NOMO-1 treated with DMSO at 0.1 percent for 48 hours (cell line): ENCODE results near the gene PIGP.
"Not testable (repeated sequence)": the region's sequence is repeated elsewhere in the genome, so short reads cannot be mapped to it uniquely, and the experiment has no call there.

ENCODE experiments used
- DNase-seq: peaks from one replicate; lab custom pipeline; 2025; ENCODE audit not compliant: unreplicated experiment; lab: John Stamatoyannopoulos, UW

The PIGP gene

DNA sequence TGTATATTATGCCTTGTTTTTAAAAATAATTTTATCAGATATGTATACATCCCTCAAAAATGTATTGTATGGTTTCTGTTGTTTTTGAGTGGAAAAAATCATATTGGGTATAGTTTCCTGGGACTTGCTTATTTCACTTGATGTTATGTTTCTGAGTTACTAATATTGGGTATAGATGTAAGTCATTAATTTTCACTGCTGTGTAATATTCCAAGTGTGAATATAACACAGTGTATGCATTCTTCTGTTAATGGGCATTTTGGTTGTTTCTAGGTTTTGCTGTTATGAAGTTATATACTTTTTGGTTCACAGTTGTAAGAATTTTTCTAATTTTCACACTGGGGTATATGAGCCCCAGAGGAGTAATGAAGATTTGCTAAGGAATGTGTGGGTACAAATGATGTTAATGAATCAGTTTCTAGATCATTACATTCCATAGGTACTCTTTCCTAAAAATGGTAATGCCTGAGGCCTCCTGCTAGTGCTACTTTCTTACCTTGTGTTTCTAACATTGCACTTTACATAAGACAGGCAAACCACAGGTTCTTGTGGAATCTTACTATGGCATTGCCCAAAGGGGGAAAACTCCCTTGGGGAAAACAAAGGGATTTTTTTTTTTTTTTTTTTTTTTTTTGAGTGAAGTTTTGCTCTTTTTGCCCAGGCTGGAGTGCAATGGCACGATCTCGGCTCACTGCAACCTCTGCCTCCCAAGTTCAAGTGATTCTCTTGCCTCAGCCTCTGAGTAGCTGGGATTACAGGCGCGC, 3.4 kb upstream of the PIGP start:
- DNase-seq, result no peak

DNA sequence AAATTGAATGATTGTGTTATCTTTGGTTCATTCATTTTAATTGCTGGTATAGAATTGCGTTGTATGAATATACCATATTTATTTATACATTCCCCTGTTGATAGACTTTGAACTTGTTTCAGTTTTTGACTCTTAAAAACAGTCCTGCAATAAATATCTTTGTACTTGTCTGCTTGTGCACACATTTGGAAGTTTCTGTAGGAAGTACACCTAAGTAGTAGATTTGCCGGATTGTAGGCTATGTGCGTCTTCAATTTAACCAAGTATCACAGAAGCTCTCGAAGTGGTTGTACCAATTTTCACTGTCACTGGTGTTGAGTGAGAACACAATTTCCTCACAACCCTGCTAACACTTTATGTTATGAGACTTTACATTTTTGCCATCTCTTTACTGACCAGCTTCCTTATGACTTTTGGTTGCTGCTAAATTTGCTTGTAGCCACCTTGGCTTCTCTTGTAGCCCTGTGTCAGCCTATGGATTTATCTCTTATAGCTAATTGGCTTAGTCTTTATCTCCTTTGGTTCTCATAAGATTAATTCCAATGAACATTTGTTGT, 2.4 kb upstream of the PIGP start:
- DNase-seq, result no peak

DNA sequence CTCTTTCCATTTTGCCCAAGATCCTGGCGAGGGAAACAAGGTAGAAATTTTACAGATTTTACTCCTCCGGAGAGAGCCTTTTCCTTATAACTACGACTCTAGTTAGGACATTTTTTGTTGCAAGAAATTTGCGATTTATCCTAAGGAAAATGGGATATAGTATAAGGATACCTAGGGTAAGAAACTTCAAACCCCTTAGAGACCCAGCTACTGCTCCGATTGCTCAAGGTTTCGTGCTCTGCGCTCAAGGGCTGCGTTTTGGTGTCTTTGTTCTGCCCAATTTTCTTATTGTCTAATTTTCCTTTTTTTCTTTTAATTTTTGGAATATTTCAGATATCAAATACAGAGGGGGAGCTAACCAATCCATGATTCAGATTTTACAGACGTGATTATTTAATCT, 1.7 kb upstream of the PIGP start:
- DNase-seq, result no peak

DNA sequence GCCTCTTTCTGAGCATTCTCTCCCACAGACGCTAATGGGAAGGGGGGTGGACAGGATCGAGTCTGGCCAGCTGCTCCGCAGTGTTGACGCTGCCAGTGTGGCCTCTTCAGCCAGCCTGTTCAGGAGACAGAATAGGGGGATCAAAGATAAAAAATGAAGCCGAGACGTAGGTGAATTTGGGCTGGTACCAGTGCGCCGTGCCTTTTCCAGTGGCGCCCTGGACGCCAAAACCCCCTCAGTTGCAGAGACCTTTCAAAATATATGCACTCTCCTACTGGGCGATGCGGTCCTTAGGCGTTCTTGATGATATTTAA, 1.3 kb upstream of the PIGP start:
- DNase-seq, result no peak

DNA sequence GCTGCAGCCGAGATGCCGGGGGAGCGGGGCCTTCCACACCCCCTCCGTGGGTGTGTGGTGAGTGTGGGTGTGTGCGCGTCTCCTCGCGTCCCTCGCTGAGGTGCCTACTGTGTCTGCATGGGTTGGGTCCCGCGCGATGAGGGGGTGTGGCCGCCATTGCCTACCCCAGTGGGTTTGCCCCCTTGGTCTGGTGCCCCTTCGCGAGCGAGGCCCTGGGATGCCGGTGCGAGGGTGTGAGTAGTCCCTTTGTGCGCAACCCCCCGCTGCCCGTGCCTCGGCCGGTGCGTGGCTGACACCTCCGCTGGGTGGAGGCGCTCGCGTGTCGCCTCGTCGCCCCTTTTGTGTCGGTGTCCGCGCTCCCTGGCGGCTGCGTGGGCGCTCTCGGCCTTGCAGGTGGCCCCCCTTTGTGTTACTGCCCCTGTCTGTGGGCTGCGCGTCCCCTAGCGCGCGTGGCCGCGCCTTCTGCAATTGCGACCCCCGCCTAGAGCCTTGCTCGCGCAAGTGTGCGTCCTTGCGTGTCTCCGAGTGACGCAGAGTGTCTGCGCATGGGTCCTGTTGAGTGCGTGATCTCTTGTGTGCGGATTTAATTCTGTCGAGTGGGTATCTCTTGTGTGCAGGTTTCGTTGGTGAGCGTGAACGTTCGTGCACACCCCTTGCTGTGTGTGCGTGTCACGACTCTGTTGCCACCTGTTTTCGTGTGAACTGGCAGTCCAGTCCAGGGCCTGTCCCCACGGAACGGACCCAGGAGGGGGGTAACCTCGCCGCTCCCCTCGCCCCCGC, 736 bp upstream of the PIGP start:
- peak; percentile 16 for DNase-seq

DNA sequence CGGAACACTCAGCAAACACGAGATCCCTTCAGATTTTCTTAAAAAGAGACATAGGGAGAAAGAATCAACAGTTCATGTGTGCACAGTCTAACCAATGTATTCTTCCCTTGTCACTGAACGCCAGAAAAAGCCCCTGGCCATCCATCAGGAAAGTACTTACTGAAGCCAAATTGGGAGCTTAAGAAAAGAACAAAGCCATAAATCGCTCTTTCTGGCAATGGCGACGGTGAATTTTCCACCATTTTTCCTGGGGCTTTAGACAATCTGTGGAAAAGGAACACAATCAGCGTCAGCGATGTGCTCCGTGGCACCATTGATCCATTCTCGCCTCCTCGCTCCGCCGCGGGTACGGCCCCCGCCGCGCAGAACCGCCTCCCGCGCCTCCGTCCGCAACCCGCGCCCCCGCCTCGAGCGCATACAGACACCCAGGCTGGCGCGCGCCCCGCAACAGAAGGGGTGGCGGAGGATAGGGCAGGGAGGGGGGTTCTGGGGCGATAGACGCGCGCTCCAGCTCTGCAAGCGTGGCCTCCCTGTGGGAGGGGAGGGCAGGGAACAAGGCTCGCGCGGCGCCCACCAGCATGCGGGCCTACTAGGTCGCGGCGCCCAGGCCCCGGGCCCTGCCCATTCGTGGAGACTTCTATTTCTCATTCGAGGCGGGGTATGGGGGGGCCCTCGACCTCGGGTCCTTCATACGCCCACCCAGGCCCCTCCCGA, 440 bp downstream of the PIGP start:
- DNase-seq, result peak; percentile 62

DNA sequence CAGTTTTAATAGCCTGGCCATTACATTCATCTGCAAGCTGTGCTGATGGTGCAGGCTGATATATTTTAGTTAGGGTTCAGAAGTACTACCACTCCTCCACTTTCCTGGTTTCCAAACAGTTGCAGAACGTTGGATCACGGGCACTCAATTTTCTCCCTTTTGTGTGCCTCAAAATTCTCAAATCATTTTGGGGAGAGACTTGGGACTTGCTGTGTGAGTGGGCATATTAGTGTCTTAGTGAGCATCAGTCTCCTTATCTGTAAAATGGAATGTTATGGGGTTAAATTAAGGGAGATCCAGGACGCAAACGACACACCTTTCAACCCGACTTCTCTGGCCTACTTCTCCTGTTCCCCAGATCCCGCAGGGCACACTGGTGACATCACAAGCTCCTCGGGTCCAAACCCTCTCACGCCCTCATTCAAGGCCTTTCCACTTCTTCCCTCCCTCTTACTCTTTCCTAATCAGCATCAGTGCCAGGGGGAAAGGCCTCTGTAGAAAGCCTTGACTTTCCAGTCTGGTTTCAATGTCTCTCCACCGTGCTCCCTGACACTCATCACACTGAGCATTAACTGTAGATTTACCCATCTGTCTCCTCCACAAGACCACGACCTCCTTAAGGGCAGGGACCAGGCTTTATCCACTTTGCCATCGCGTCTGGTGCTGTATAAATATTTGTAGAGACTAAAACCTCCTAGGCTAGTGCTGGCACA, 1.2 kb downstream of the PIGP start:
- no peak for DNase-seq

DNA sequence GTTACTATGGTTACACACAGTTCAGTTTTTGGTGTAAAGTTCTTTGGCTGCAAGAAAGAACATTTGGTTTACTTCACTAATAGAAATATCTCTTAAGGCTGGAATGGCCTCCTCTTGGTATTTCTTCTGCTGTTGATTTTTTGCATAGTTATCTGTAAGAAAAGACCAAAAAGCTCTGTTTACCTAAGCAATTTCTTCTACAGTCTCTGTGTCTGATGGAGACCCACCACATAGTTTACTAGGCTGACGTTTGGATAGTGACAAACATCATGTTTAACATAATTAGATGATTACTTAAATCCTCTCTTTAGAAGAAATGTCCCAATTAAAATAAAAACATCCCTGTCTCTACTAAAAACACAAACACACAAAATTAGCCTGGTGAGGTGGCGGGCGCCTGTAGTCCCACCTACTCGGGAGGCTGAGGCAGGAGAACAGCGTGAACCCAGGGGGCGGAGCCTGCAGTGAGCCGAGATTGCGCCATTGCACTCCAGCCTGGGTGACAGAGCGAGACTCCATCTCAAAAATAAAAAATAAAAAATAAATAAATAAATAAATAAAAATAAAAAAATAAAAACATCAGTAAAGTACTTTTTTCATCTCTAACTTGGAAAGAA, 7.2 kb downstream of the PIGP start:
- no peak for DNase-seq

DNA sequence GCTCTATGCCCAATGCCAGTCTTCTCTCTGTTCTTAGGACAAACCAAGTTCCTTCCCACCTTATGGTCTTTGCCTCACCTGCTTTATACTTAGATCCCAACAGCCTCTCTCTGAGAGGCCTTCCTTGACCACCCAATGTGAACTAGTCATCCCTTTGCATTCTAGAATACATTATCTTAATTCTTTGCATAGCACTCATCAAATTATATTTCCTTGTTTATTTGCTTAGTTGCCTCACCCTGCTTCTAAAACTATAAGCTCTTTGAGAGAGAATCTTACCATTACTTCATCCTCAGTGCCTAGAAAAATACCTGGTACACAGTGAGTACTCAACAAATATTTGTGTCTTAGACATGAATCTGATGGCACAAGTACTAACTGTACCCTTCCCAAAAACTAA, 8.0 kb downstream of the PIGP start:
- DNase-seq, result no peak

DNA sequence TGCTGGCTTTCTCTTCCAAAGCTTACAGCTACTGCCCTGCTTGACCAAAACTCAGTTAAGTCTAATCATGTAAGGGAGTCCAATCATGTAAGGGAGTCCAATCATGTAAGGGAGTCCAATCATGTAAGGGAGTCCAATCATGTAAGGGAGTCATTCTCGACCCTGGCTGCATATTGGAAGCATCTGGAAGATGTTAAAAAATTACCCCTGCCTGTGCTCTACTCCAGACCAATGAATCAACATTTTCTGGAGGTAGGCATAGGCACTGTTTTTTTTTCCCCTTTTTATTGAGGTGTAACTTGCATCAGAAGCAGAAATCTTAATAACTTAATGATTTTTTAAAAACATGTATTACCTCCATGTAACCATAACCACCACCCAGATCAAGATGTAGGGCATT, 9.4 kb downstream of the PIGP start:
- DNase-seq, result no peak

DNA sequence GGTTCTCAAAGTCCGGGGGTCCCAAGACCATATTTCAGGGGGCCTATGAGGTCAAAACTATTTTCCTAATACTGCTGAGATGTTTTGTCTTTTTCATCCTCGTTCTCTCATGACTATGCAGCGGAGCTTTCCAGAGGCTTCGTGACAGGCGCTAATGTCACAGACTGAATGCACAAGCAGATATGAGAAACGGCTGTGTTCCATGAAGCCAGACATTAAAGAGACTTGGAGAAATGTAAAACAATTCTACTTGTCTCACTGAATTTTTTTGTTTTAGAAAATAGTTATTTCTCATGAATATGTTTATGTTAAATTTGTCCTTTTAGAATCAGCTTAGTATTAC, 10.3 kb downstream of the PIGP start:
- no peak for DNase-seq

DNA sequence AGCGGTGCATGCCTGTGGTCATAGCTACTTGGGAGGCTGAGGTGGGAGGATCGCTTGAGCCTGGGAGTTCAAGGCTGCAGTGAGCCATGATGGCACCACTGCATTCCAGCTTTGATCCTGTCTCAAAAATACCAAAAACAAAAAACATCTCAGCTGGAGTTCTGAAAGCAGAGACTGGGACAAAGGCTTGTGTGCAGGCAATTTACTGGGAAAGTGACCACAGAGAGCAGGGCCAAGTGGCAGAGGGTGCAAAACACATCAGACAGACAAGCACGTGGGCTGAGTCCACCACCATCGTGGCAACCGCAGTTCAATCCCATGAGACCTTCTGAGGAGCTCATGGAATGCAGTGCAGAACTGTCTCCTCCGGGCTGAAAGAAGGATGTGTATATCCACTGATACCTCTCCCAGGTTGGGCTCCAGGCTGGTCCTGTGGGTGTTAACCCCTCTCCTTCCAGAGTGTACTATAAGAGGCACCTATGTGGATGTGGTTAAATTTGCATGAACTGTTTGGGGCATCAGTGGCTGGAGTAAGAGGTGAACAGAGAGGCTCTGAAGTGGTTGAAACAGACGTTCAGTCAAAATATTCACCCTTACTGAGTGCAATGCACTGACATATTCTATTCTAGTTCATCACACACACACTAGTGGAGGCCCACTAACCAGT, 10.8 kb downstream of the PIGP start:
- DNase-seq, result no peak

DNA sequence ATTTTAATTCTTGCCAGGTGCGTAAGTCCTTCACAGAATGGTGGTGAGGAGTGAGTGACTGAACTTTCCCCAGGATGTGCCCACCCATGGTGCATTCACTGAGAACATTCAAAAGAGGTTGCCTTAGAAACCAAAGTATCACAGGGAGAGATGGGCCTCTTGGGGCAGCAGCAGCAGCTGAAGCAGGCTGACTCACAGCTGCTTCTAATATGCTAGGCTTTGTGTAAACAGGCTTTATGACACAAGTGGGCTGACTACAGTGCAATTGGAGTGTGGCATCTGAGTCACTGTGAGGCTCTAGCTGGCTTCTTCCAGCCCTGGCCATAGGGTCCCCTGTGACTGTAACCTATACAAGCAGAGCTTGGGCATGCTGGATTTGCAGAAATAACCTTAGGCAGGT, 12.6 kb downstream of the PIGP start:
- DNase-seq, result no peak

DNA sequence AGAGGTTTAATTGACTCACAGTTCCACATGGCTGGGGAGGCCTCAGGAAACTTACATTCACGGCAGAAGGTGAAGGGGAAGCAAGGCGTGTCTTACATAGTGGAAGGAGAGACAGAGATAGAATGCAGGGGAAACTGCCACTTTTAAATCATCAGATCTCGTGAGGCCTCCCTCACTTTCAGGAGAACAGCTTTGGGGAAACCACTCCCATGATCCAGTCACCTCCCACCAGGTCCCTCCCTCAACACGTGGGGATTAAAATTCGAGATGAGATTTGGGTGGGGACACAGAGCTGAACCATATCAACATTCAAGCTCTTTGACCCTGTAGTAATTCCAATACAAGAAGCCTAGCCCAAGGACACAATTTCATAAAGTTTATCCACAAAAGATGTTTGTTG, 13.7 kb downstream of the PIGP start:
- no peak for DNase-seq

DNA sequence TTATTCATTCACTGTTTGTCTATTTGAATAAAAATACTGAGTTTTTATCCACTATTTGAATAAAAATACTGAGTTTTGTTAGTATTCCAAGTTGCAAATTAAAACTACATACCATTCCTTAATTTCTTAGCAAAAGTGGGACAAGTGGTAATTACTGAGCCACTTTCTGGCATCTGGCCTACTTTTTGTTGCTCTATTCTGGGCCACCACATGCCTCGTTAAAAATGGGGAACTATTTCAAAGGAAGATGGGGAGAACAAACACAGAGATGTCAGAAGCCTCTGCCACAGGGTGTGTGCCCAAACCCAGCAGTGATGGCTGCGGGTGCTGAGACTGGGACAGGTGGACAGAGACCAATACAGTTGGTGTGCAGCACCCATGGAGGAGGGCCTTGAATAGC, 14.6 kb downstream of the PIGP start:
- DNase-seq, result peak; percentile 45

DNA sequence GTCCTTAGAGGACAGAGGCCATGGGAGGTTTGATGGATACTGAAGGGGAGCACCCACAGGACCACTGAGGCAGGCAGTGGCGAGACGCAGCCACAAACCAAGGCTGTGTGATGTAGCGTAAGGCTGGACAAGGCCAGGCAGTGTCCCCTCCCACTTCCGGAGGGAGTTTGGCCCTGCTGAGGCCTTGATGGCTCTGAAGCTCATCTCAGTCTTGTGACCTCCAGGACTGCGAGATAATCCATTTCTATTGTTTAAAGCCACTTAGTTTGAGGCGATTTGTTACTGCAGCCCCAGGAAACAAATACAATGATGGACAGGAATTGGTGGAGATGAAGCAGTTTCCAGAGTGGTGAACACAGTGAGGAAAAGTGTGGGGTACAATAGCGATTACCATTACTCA, 15.3 kb downstream of the PIGP start:
- DNase-seq, result no peak

DNA sequence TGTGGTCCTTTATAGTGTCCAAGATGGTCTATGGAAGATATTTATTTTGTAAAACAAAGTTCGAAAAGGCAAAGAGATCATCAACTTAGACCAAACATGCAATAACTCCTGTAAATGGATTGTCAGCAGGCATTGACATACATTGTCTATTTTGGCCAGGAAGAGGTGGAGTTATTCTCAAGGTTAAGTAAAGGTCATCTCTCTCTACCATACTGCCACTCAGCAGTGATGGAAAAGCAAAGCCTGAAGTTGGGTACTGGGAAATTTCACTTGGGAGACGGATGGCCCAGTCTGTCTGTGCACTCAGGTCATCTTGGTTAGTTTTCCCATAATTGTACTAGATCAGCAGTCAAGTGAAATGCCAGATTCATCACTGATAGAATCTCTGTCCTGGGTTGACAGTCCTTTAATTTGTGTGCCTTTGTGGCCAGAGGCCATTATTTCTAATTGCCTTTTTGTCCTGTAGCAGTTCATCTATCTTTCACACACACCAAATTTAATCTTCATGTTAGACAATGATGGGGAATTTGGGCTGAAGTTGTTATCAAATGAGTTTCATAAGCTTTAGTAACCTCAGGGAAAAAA, 17.5 kb downstream of the PIGP start:
- DNase-seq, result no peak

DNA sequence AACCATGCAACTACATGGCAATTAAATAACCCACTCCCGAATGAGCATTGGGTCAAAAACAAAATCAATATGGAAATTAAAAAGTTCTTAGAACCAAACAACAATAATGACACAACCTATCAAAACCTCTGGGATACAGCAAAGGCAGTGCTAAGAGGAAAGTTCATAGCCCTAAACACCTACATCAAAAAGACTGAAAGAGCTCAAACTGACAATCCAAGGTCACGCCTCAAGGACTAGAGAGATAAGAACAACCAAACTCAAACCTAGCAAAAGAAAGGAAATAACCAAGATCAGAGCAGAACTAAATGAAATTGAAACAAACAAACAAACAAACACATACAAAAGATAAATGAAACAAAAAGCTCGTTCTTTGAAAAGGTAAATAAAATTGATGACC, 23.1 kb downstream of the PIGP start:
- not testable (repeated sequence) for DNase-seq

DNA sequence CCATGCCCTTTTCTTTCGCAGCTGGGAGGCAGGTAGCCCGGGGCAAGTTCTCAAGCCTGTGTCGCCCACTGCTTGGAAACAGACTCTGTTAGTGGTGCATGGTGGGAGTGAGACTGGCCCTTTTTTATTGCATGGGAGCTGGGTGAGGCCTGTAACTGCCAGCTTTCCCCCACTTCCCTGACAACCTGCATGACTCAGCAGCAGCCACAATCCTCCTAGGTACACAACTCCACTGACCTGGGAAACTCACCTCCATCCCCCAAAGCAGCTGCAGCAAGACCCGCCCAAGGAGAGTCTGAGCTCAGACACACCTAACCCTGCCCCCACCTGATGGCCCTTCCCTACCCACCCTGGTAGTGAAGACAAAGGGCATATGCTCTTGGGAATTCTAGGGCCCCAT, 25.8 kb downstream of the PIGP start:
- no peak for DNase-seq

DNA sequence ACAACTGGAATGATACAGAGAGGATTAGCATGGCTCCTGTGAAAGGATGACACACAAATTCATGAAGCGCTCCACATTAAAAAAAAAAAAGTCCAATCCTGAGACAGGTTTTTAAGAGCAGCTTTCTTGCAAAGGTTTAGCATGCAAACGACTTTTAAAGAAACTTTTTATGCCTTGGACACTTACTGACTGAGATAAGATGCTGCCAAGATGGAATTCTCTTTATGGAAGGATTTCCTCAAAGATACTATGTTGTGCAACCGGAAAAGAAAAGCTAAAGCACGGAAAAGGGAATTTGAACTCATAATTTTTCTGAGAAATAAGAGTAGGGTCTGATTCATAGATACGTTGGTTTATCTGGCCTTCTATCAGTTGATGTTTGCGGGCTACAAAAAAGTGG, 27.3 kb downstream of the PIGP start:
- DNase-seq, result no peak
